ENCODE results near the gene SNRPD2.
"Not testable (repeated sequence)": the region's sequence is repeated elsewhere in the genome, so short reads cannot be mapped to it uniquely, and the experiment has no call there.

SNRPD2 gene

GRCh38 chr19:45701676-45702075, 9.9 kb upstream of the SNRPD2 start:
- DNase-seq = no peak

GRCh38 chr19:45693106-45693788, 1.5 kb upstream of the SNRPD2 start:
- DNase-seq = peak; percentile 87

- DNase-seq = peak; percentile 100
These were observed 693 bp upstream of the SNRPD2 start, which contains the start of gene QPCTL for GRCh38 chr19:45692187-45693105. TSS of gene QPCTL (plus strand) at chr19:45692666. CDS start at chr19:45692704, 38 bp downstream.

GRCh38 chr19:45687599-45687998, 4.2 kb downstream of the SNRPD2 start:
- DNase-seq = no peak

- DNase-seq = not testable (repeated sequence)
These were observed 6.7 kb downstream of the SNRPD2 start for GRCh38 chr19:45685045-45685444.

GRCh38 chr19:45682908-45683307, 8.8 kb downstream of the SNRPD2 start:
- no peak for DNase-seq

GRCh38 chr19:45682117-45682516, 9.6 kb downstream of the SNRPD2 start:
- no peak for DNase-seq

- peak; percentile 96 for DNase-seq
These were observed 10.2 kb downstream of the SNRPD2 start for GRCh38 chr19:45681391-45682015.

GRCh38 chr19:45677351-45678230, 14.2 kb downstream of the SNRPD2 start:
- DNase-seq = peak; percentile 98

- no peak for DNase-seq
These were observed 14.9 kb downstream of the SNRPD2 start for GRCh38 chr19:45676851-45677263.

- no peak for DNase-seq
These were observed 16.8 kb downstream of the SNRPD2 start for GRCh38 chr19:45674946-45675345.

GRCh38 chr19:45670670-45671453, 20.9 kb downstream of the SNRPD2 start:
- DNase-seq = peak; percentile 95

GRCh38 chr19:45668342-45668871, 23.3 kb downstream of the SNRPD2 start:
- DNase-seq = no peak

- DNase-seq = peak; percentile 85
These were observed 24.0 kb downstream of the SNRPD2 start, which contains the start of gene GIPR for GRCh38 chr19:45667620-45668341. TSS of gene GIPR (plus strand) at chr19:45668221. CDS start at chr19:45669521, 1,300 bp downstream.

GRCh38 chr19:45664575-45664974, 27.2 kb downstream of the SNRPD2 start:
- DNase-seq = no peak

GRCh38 chr19:45663800-45664199, 28.0 kb downstream of the SNRPD2 start:
- DNase-seq = no peak

- no peak for DNase-seq
These were observed 31.1 kb downstream of the SNRPD2 start for GRCh38 chr19:45660636-45661035.

- DNase-seq = no peak
These were observed 32.5 kb downstream of the SNRPD2 start for GRCh38 chr19:45659096-45659729.

- no peak for DNase-seq
These were observed 34.1 kb downstream of the SNRPD2 start for GRCh38 chr19:45657520-45658167.

Data from islet precursor cell (in vitro differentiated cells).